Endodermal cell (in vitro differentiated cells): Measurements from ENCODE around the gene JUP. TPM values are rescaled to one million over a fixed set of nuclear protein-coding genes. Genes with fewer than 3 reads are reported as not detected.

Experiments used
- DNase-seq: peaks from one replicate; pipeline ENCODE4 v3.0.0-alpha.2; 2017
- H3K27ac ChIP-seq: 2 replicates; pipeline ENCODE4 v1.5.1; 2013; ENCODE audit warnings: mild to moderate bottlenecking, low read depth, low read length, moderate library complexity
- H3K27me3 ChIP-seq: 2 replicates; pipeline ENCODE4 v1.6.1; 2013; ENCODE audit warnings: mild to moderate bottlenecking, low read length, moderate library complexity; ENCODE audit not compliant: insufficient read depth, control insufficient read depth, poor library complexity, severe bottlenecking
- H3K36me3 ChIP-seq: 2 replicates; pipeline ENCODE4 v1.7.0; 2013; ENCODE audit warnings: mild to moderate bottlenecking, low read length, moderate library complexity; ENCODE audit not compliant: control insufficient read depth, insufficient read depth
- H3K4me1 ChIP-seq: one replicate; pipeline ENCODE4 v1.7.0; 2013; ENCODE audit warnings: low read length; ENCODE audit not compliant: control insufficient read depth, insufficient read depth
- H3K4me3 ChIP-seq: 2 replicates; pipeline ENCODE4 v1.5.1; 2013; ENCODE audit warnings: mild to moderate bottlenecking, low read length, moderate library complexity
- H3K9ac ChIP-seq: 2 replicates; pipeline ENCODE4 v1.6.1; 2013; ENCODE audit warnings: mild to moderate bottlenecking, low read length, moderate library complexity; ENCODE audit not compliant: poor library complexity, severe bottlenecking; ENCODE audit errors: extremely low read depth
- H3K9me3 ChIP-seq: 2 replicates; pipeline ENCODE4 v1.6.1; 2013; ENCODE audit warnings: mild to moderate bottlenecking, low read length, moderate library complexity; ENCODE audit not compliant: control insufficient read depth
- H3K27ac Mint-ChIP-seq: 2 replicates; pipeline ENCODE4 v1.8.0; 2020; ENCODE audit warnings: mixed read lengths
- H3K27me3 Mint-ChIP-seq: 2 replicates; pipeline ENCODE4 v1.8.0; 2021; ENCODE audit warnings: mild to moderate bottlenecking, mixed read lengths; ENCODE audit not compliant: insufficient read depth
- H3K36me3 Mint-ChIP-seq: 2 replicates; pipeline ENCODE4 v1.8.0; 2020; ENCODE audit warnings: low read depth, mixed read lengths
- H3K4me1 Mint-ChIP-seq: 2 replicates; pipeline ENCODE4 v1.8.0; 2020; ENCODE audit warnings: mixed read lengths
- H3K4me3 Mint-ChIP-seq: 2 replicates; pipeline ENCODE4 v1.8.0; 2020; ENCODE audit warnings: mild to moderate bottlenecking, moderate library complexity, mixed read lengths
- H3K9me3 Mint-ChIP-seq: 2 replicates; pipeline ENCODE4 v1.8.0; 2020; ENCODE audit warnings: mild to moderate bottlenecking, mixed read lengths
- WGBS, 2 experiments: methylation state at CpG; one replicate each; pipeline versions ENCODE4 v1.1.5 to v1.1.7; 2013; ENCODE audit warnings: missing lambda C conversion rate in 2 of 2, mixed read lengths in 1 of 2; ENCODE audit not compliant: insufficient coverage in 1 of 2, insufficient read length in 1 of 2; 5-methylcytosine and 5-hydroxymethylcytosine counted together
- total RNA-seq, 2 donors: library from RNA; stranded (reverse); fragmentation: NEBNext Ultra II Directional in 1 of 2; extraction: Animal tissue kit (Norgen Biotek cat#: 25700) in 1 of 2; gene quantifications; 2 replicates in 1 of 2; 3 replicates in 1 of 2; pipeline ENCODE4 v1.2.1, GENCODE V29; 2021
- TF ChIP-seq, protein P1 (sequence below): fragments of 200-600 bp; sonication (generic); conservative IDR thresholded peaks from 2 replicates; pipeline ENCODE4 v1.5.0; 2021; ENCODE audit warnings: antibody characterized with exemption, mild to moderate bottlenecking

The JUP gene
- total RNA-seq, 2 donors from 2014 or later, result 112 to 167 TPM

DNA sequence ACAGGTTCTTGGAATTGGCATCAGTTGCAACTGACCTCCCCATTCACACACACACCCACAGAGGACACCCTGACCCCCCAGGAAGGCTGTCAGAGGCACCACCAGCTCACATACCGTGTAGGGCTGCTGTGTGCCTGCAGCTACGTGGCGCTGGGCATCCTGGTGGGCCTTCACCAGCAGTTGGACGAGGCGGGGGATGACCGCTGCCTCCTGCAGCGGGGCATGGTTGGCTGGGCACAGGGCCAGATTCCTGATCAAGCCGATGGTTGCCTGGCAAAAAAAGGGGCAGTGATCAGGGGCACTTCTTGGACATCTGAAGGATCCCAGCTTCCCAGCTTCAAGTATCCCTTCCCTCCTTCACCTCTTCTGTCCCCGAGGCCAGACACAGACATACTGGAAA is 27.9 kb downstream of the JUP start:
- H3K9me3 Mint-ChIP-seq, result no peaks in the 10 kb centered on the region

DNA sequence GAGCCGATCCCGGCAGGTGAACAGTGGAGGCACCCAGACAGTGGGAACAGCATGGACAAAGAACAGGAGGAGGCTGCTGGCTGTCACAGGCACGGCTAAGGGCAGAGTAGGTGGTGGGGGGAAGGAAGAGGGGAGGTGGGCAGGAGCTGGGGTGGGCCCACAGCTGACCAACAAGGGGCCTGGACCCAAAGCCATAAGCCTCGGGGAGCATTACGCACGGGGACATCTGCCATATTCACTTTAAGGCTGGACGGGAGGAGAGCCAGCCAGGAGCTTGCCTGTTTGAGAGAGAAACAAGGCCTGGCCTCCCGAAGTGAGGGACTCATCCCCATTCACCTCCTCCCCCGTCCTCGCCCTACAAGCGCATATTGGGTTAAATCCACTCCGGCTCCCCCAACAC is 32.4 kb downstream of the JUP start:
- Mint-ChIP-seq H3K4me1 (no peaks in the 10 kb centered on the region), H3K36me3 (peaks cover 50% of the 10 kb centered on the region), H3K27ac (no peak overlapping the region), H3K9me3 (no peaks in the 10 kb centered on the region), H3K27me3 (no peaks in the 10 kb centered on the region), H3K4me3 (no peak overlapping the region)
- WGBS, 2 experiments, result 87 to 96% methylated on average over 3 to 12 of the region's 12 CpGs
- no peaks in the 10 kb centered on the region for H3K27me3 ChIP-seq
- peaks cover 44% of the 10 kb centered on the region for H3K36me3 ChIP-seq
- H3K9ac ChIP-seq, result no peak overlapping the region
- no peaks in the 10 kb centered on the region for H3K4me1 ChIP-seq
- no peak overlapping the region for H3K27ac ChIP-seq
- no peak for DNase-seq
- H3K9me3 ChIP-seq, result no peaks in the 10 kb centered on the region
- no peak overlapping the region for H3K4me3 ChIP-seq
- TF ChIP-seq, protein P1, sequence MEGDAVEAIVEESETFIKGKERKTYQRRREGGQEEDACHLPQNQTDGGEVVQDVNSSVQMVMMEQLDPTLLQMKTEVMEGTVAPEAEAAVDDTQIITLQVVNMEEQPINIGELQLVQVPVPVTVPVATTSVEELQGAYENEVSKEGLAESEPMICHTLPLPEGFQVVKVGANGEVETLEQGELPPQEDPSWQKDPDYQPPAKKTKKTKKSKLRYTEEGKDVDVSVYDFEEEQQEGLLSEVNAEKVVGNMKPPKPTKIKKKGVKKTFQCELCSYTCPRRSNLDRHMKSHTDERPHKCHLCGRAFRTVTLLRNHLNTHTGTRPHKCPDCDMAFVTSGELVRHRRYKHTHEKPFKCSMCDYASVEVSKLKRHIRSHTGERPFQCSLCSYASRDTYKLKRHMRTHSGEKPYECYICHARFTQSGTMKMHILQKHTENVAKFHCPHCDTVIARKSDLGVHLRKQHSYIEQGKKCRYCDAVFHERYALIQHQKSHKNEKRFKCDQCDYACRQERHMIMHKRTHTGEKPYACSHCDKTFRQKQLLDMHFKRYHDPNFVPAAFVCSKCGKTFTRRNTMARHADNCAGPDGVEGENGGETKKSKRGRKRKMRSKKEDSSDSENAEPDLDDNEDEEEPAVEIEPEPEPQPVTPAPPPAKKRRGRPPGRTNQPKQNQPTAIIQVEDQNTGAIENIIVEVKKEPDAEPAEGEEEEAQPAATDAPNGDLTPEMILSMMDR, result no peak

More for the DNA sequence above, 27.9 kb downstream of the JUP start:
- H3K9ac ChIP-seq, result no peak overlapping the region
- Mint-ChIP-seq H3K36me3 (peaks cover 83% of the 10 kb centered on the region), H3K27ac (no peak overlapping the region), H3K4me3 (no peak overlapping the region), H3K27me3 (no peaks in the 10 kb centered on the region), H3K4me1 (no peaks in the 10 kb centered on the region)
- no peaks in the 10 kb centered on the region for H3K27me3 ChIP-seq
- no peaks in the 10 kb centered on the region for H3K9me3 ChIP-seq
- H3K27ac ChIP-seq, result no peak overlapping the region
- TF ChIP-seq, protein P1, result no peak
- 94 to 98% methylated on average over 8 to 9 of the region's 9 CpGs for WGBS, 2 experiments
- no peak for DNase-seq
- H3K4me3 ChIP-seq, result no peak overlapping the region
- H3K36me3 ChIP-seq, result peaks cover 74% of the 10 kb centered on the region
- no peaks in the 10 kb centered on the region for H3K4me1 ChIP-seq

DNA sequence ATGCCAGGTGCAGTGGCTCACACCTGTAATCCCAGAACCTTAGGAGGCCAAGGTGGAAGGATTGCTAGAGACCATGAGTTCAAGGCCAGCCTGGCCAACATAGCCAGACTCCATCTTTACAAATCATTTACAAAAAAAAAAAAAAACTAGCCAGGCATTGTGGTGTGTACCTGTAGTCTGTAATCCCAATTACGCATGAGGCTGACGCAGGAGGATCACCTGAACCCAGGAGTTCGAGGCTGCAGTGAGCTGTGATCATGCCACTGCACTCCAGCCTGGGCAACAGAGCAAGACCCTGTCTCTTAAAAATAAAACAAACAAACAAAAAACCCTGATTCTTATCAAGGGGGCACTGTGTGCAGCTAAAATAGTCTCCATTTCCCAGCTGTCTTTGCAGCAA is 35.2 kb downstream of the JUP start:
- WGBS, 2 experiments, result 54 to 59% methylated on average over 3 of the region's 3 CpGs
- no peaks in the 10 kb centered on the region for H3K4me1 Mint-ChIP-seq

More for the DNA sequence above, 35.2 kb downstream of the JUP start:
- no peak for DNase-seq
- no peak overlapping the region for H3K27ac Mint-ChIP-seq
- Histone ChIP-seq H3K36me3 (peaks cover 24% of the 10 kb centered on the region), H3K4me3 (no peak overlapping the region), H3K4me1 (no peaks in the 10 kb centered on the region), H3K9me3 (no peaks in the 10 kb centered on the region), H3K9ac (no peak overlapping the region), H3K27me3 (no peaks in the 10 kb centered on the region), H3K27ac (no peak overlapping the region)
- TF ChIP-seq, protein P1, result no peak
- no peaks in the 10 kb centered on the region for H3K9me3 Mint-ChIP-seq
- no peak overlapping the region for H3K4me3 Mint-ChIP-seq
- H3K36me3 Mint-ChIP-seq, result peaks cover 25% of the 10 kb centered on the region
- H3K27me3 Mint-ChIP-seq, result no peaks in the 10 kb centered on the region
